Esophagus muscularis mucosa (tissue), 4 donors: ENCODE results near the gene GNPDA2. TPM values are rescaled to one million over a fixed set of nuclear protein-coding genes. Genes with fewer than 3 reads are reported as not detected.

Experiments
- DNase-seq: peaks from one replicate; pipeline ENCODE4 v3.0.0-alpha.2; 2017; ENCODE audit errors: extremely low spot score
- H3K27ac ChIP-seq, 4 donors: fragments of 200-600 bp; sonication (generic); replicated peaks in 1 of 4; 1 replicate in 3 of 4; 2 replicates in 1 of 4; pipeline ENCODE4 v1.5.1; 2016 to 2019; ENCODE audit warnings: mild to moderate bottlenecking in 1 of 4
- H3K27me3 ChIP-seq, 4 donors: fragments of 200-600 bp; sonication (generic); one replicate each; pipeline versions ENCODE4 v1.5.1 to v1.6.0; 2016 to 2019
- H3K36me3 ChIP-seq, 4 donors: fragments of 200-600 bp; sonication (generic); one replicate each; pipeline ENCODE4 v1.5.1; 2016 to 2019
- H3K4me1 ChIP-seq, 4 donors: fragments of 200-600 bp; sonication (generic); one replicate each; pipeline ENCODE4 v1.5.1; 2016 to 2019
- H3K4me3 ChIP-seq, 4 donors: fragments of 200-600 bp; sonication (generic); 1 replicate in 2 of 4; 2 replicates in 2 of 4; pipeline ENCODE4 v1.5.1; 2016 to 2019; ENCODE audit warnings: mild to moderate bottlenecking in 4 of 4, moderate library complexity in 1 of 4
- H3K9me3 ChIP-seq, 4 donors: fragments of 200-600 bp; sonication (generic); 1 replicate in 3 of 4; 2 replicates in 1 of 4; pipeline ENCODE4 v1.5.1; 2016 to 2019
- EP300 ChIP-seq: sonication (generic); formaldehyde crosslinking; IDR thresholded peaks from one replicate; pipeline ENCODE4 v1.6.1; 2017; ENCODE audit warnings: antibody characterized with exemption
- POLR2A ChIP-seq: fragments of 450-650 bp; IDR thresholded peaks from one replicate; pipeline ENCODE4 v1.6.1; 2017; ENCODE audit warnings: antibody characterized with exemption, moderate library complexity, mild to moderate bottlenecking, low read depth
- POLR2AphosphoS5 ChIP-seq, 2 donors: sonication (generic); formaldehyde crosslinking; IDR thresholded peaks; one replicate each; pipeline ENCODE4 v1.6.1; 2017; ENCODE audit warnings: antibody characterized with exemption in 2 of 2
- WGBS: methylation state at CpG from one replicate; pipeline ENCODE4 v1.1.5; 2018; 5-methylcytosine and 5-hydroxymethylcytosine counted together
- intact Hi-C: fragments of 100-400 bp; cut with DNase I; formaldehyde crosslinking; loops from one replicate; pipeline ENCODE4 v1.15.1; 2023
- total RNA-seq, 4 donors: library from RNA; depleted of rRNA; stranded (reverse); fragments of >200 nt; gene quantifications; one replicate each; pipeline versions ENCODE4 v1.1.0 to v1.2.1, GENCODE V29; 2016
- TF ChIP-seq, protein P1 (sequence below), 3 experiments: fragments of 200-600 bp in 2 of 3; fragments of 450-650 bp in 1 of 3; sonication (generic) in 2 of 3; IDR thresholded peaks; one replicate each; pipeline ENCODE4 v1.5.1; 2017 to 2019; ENCODE audit warnings: antibody characterized with exemption in 3 of 3, mild to moderate bottlenecking in 2 of 3, moderate library complexity in 1 of 3

GNPDA2 gene
- total RNA-seq, 4 donors from 2014 or later, result 16.9 to 42.4 (median 22.8) TPM

DNA sequence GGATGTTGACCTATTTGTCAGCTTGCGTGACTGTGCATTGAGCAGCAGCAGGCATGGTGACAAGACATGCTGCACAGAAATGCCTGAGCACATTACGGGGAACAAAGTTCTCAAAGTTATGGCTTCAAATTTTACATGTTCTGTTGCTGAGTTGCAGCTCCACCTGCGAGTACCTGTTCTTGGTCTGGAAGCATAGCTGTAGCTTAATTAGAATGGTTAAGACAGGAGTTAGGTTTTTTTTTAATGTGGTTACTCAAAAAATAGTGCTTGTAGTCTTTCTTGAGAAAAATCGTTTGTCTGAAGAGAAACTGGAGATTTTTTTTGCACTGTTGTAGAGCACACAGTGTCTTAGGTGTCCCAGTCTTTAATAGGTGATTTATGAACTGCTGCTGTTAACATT lies 38.8 kb upstream of the GNPDA2 start:
- H3K4me3 ChIP-seq, result no peak overlapping the region
- no peak for DNase-seq
- TF ChIP-seq EP300 (no peak), POLR2AphosphoS5 (IDR thresholded peaks at IDR 0.05) (no peak), POLR2A (no peak)
- TF ChIP-seq, protein P1, sequence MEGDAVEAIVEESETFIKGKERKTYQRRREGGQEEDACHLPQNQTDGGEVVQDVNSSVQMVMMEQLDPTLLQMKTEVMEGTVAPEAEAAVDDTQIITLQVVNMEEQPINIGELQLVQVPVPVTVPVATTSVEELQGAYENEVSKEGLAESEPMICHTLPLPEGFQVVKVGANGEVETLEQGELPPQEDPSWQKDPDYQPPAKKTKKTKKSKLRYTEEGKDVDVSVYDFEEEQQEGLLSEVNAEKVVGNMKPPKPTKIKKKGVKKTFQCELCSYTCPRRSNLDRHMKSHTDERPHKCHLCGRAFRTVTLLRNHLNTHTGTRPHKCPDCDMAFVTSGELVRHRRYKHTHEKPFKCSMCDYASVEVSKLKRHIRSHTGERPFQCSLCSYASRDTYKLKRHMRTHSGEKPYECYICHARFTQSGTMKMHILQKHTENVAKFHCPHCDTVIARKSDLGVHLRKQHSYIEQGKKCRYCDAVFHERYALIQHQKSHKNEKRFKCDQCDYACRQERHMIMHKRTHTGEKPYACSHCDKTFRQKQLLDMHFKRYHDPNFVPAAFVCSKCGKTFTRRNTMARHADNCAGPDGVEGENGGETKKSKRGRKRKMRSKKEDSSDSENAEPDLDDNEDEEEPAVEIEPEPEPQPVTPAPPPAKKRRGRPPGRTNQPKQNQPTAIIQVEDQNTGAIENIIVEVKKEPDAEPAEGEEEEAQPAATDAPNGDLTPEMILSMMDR (IDR thresholded peaks at IDR 0.05), result no peak
- intact Hi-C loops, result no loop called here
- H3K27ac ChIP-seq, result no peak overlapping the region
- WGBS, result 79% methylated on average over 4 of the region's 4 CpGs
- H3K27me3 ChIP-seq, result no peaks in the 10 kb centered on the region
- H3K4me1 ChIP-seq, result peaks cover 0 to 24% (median 10%) of the 10 kb centered on the region in 4 donors
- H3K9me3 ChIP-seq, result no peaks in the 10 kb centered on the region
- H3K36me3 ChIP-seq, result no peaks in the 10 kb centered on the region

DNA sequence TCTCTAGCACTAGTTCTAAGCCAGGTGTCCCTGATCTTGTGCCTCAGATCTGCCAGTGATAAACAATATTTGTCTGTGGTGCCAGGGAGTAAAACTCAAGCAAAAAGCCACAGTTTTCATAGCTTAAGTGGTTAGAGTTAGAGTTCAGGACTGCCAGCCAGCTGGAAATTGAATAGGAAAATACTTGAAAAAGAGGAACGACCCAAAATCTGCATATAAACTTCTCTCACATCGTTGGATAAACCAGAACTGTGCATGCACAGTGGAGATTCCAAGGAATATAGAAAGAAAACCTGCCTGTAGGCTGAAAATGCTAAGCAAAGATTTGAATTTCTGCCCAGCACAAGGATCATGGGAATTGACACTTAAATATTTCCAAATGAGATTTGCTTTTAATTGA lies 35.0 kb upstream of the GNPDA2 start:
- WGBS, result 40% methylated on average over 2 of the region's 2 CpGs
- no peaks in the 10 kb centered on the region for H3K9me3 ChIP-seq
- H3K4me1 ChIP-seq, result peaks cover 0 to 12% (median 4%) of the 10 kb centered on the region in 4 donors
- H3K36me3 ChIP-seq, result no peaks in the 10 kb centered on the region
- no peak overlapping the region for H3K27ac ChIP-seq
- H3K27me3 ChIP-seq, result no peaks in the 10 kb centered on the region
- DNase-seq, result no peak
- intact Hi-C loops, result no loop called here
- TF ChIP-seq, protein P1 (IDR thresholded peaks at IDR 0.05), result no peak
- TF ChIP-seq POLR2A (no peak), POLR2AphosphoS5 (IDR thresholded peaks at IDR 0.05) (no peak), EP300 (no peak)
- no peak overlapping the region for H3K4me3 ChIP-seq

DNA sequence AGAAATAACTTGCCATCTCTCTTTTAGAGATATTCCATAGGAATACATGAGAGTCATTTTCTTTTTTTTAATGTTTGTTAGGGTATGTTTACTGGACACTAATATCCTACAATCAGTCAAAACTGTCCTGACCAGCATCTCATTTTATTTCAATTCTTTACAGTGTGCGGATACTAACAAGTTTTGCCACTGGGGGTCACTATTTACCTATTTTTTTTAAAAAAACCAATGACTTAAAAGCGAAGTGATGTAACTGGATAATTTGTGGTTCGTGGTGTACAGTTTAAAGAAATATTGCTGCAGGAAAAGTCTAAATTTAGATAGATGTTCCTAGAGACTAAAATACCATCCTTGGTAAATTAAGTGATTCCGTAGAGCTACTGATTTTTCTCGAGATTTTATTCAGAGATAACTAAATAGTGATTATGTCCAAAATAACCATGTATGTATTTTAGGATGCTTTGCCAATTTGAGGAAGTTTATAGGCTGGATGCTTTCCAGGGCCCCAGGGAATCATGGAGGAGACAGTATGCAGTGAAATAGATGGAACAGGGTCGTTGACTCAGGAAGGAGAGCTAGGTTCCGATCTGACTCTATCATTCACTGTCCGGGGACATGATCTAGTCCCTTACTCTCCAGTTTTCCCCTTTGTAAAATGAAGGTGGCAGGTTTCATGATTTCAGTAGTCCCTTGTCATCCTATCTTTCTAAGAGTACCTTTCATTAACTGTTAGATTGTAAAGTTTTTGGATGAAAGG lies 34.0 kb upstream of the GNPDA2 start:
- no peak for TF ChIP-seq EP300
- TF ChIP-seq, protein P1 (IDR thresholded peaks at IDR 0.05), result peak; percentile 45 to 66 (median 61)
- Histone ChIP-seq H3K36me3 (no peaks in the 10 kb centered on the region), H3K4me1 (peaks cover 0 to 12% (median 4%) of the 10 kb centered on the region in 4 donors), H3K9me3 (no peaks in the 10 kb centered on the region), H3K27ac (no peak overlapping the region), H3K4me3 (no peak overlapping the region), H3K27me3 (no peaks in the 10 kb centered on the region)
- DNase-seq, result no peak
- intact Hi-C loops, result no loop called here
- 25% methylated on average over 8 of the region's 8 CpGs for WGBS

DNA sequence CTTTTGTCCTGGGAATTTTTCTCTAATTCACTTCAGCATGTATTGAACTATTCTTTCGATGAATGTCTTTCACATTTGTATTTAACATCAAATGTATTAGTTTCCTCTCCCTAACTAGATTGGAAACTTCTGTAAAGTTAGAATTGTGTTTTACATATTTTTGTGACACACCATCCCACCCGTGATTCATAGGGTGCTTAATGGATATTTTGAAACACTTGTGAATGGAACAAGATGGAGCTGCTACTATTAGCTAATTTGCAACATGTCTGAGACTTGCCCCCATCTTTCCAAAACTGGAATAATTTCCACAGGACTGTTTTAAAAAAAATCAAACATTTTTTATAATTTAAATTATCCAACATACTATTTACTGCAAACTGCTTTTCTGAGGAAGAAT lies 30.2 kb upstream of the GNPDA2 start:
- H3K36me3 ChIP-seq, result no peaks in the 10 kb centered on the region
- intact Hi-C loops, result loop anchor here (5.0 kb wide), 1 partner anchor 1516 kb away; no protein-coding TSS in a partner anchor
- DNase-seq, result no peak
- no peaks in the 10 kb centered on the region for H3K9me3 ChIP-seq
- H3K4me3 ChIP-seq, result no peak overlapping the region
- H3K27ac ChIP-seq, result no peak overlapping the region
- no peak for TF ChIP-seq POLR2AphosphoS5 (IDR thresholded peaks at IDR 0.05)
- WGBS, result 73% methylated on average over 2 of the region's 2 CpGs
- peaks cover 0 to 12% (median 4%) of the 10 kb centered on the region in 4 donors for H3K4me1 ChIP-seq
- no peaks in the 10 kb centered on the region for H3K27me3 ChIP-seq

DNA sequence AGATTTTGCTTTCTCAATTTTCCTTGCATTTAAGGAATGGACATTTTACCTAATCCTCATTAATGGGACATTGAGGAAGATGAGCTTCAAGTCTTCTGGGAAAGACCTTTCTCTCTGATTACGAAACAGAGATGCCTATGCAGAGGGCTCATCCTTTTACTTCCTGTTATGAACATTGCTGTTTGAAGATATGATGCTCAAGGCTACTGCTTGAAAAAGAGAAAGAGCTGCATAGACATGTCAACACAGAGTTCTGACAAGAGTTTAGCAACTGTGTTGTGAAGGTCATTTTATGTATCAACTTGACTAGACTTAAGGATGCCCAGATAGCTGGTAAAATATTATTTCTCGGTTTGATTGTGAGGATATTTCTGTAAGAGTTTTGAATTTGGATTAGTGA lies 13.8 kb upstream of the GNPDA2 start:
- Histone ChIP-seq H3K9me3 (no peaks in the 10 kb centered on the region), H3K27ac (no peak overlapping the region), H3K4me3 (no peak overlapping the region), H3K27me3 (no peaks in the 10 kb centered on the region), H3K36me3 (no peaks in the 10 kb centered on the region), H3K4me1 (no peaks in the 10 kb centered on the region)
- intact Hi-C loops, result no loop called here
- 90% methylated on average over 2 of the region's 2 CpGs for WGBS
- TF ChIP-seq POLR2AphosphoS5 (IDR thresholded peaks at IDR 0.05) (no peak), EP300 (no peak), POLR2A (no peak)
- TF ChIP-seq, protein P1 (IDR thresholded peaks at IDR 0.05), result no peak
- DNase-seq, result no peak
